Upper lobe of left lung (tissue), 4 donors: ENCODE data around the gene DMGDH.

ENCODE experiments used
- CTCF ChIP-seq, 6 experiments: fragments of 450-650 bp in 4 of 6; fragments of 200-600 bp in 2 of 6; sonication (generic) in 2 of 6; IDR thresholded peaks; one replicate each; pipeline ENCODE4 v1.5.1; 2016 to 2019; ENCODE audit warnings: antibody characterized with exemption in 6 of 6
- POLR2A ChIP-seq, 4 donors: fragments of 450-650 bp; IDR thresholded peaks; one replicate each; pipeline ENCODE4 v1.5.1; 2016 to 2017; ENCODE audit warnings: antibody characterized with exemption in 4 of 4, mild to moderate bottlenecking in 2 of 4
- POLR2AphosphoS5 ChIP-seq, 2 donors: sonication (generic); formaldehyde crosslinking; IDR thresholded peaks; one replicate each; pipeline ENCODE4 v1.5.1; 2017; ENCODE audit warnings: antibody characterized with exemption in 2 of 2

GRCh38 chr5:79047199-79047598 lies 22.3 kb downstream of the DMGDH start:
- TF ChIP-seq POLR2AphosphoS5 (IDR thresholded peaks at IDR 0.05) (no peak), CTCF (IDR thresholded peaks at IDR 0.05) (no peak), POLR2A (IDR thresholded peaks at IDR 0.05) (no peak)
